ENCODE data around the gene PLOD1.

- TF ChIP-seq, protein P1, sequence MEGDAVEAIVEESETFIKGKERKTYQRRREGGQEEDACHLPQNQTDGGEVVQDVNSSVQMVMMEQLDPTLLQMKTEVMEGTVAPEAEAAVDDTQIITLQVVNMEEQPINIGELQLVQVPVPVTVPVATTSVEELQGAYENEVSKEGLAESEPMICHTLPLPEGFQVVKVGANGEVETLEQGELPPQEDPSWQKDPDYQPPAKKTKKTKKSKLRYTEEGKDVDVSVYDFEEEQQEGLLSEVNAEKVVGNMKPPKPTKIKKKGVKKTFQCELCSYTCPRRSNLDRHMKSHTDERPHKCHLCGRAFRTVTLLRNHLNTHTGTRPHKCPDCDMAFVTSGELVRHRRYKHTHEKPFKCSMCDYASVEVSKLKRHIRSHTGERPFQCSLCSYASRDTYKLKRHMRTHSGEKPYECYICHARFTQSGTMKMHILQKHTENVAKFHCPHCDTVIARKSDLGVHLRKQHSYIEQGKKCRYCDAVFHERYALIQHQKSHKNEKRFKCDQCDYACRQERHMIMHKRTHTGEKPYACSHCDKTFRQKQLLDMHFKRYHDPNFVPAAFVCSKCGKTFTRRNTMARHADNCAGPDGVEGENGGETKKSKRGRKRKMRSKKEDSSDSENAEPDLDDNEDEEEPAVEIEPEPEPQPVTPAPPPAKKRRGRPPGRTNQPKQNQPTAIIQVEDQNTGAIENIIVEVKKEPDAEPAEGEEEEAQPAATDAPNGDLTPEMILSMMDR (IDR thresholded peaks at IDR 0.05), result no peak
- no peak for TF ChIP-seq POLR2A (IDR thresholded peaks at IDR 0.05)
Observed at GRCh38 chr1:11979028-11979850, 44.7 kb downstream of the PLOD1 start.
